Measurements from ENCODE around the gene SLC22A7.

The SLC22A7 gene

DNA sequence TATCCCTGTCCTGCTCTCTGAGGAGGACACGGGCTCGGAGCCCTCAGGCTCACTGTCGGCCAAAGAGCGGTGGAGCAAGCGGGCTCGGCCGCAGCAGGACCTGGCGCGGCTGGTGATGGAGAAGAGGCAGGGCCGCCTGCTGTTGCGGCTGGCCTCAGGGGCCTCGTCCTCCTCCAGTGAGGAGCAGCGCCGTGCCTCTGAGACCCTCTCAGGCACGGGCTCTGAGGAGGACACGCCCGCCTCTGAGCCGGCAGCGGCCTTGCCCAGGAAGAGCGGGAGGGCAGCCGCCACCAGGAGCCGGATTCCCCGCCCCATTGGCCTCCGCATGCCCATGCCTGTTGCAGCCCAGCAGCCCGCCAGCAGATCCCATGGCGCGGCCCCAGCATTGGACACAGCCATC, 14.2 kb upstream of the SLC22A7 start:
- no peak for DNase-seq

DNA sequence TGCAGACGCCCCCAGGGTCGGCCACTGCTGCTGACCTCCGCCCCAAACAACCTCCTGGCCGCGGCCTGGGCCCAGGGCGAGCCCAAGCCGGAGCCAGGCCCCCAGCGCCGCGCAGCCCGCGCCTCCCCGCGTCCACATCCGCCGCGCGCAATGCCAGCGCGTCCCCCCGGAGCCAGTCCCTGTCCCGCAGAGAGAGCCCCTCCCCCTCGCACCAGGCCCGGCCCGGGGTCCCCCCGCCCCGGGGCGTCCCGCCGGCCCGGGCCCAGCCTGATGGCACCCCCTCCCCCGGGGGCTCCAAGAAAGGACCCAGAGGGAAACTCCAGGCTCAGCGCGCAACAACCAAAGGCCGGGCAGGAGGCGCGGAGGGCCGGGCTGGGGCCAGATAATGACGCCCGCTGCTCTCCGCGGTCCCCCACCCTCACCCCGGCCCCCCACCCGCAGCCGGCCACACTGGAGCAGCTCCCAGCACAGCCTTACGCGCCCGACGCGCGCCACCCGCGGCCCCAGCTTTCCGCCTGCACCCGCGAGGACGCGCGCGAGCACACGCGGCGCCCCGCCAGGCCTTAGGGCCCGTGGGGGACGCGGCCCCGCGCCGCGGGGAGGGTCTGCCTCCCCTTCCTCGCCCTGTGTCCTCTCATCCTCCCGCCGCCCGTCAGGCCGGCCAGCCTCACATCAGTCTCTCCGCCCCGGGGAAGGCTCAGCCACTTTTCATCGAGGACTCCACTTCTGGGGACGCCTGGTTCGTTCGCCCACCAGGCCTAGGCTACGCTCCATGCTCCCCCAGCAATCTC, 12.9 kb upstream of the SLC22A7 start:
- DNase-seq: no peak

DNA sequence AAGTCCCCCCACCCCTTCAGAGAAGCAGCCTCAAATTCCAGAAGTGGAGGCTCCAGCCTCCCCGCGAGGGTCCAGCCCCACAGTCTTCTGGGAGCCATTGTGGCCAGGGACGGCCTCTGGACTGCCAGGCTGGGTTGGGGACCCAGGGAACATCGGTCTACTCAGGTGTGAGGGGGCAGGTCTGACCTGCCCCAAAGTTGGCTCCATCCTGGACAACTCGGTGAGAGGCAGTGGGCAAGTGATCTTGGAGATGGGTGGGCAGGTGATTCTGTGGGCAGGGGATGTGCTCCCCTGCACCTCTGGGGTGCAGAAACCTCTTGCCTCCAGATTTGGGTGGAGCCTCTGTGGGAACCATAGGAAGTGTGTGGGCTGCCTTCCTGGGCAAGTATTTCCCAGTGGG, 12.2 kb upstream of the SLC22A7 start:
- DNase-seq: no peak

DNA sequence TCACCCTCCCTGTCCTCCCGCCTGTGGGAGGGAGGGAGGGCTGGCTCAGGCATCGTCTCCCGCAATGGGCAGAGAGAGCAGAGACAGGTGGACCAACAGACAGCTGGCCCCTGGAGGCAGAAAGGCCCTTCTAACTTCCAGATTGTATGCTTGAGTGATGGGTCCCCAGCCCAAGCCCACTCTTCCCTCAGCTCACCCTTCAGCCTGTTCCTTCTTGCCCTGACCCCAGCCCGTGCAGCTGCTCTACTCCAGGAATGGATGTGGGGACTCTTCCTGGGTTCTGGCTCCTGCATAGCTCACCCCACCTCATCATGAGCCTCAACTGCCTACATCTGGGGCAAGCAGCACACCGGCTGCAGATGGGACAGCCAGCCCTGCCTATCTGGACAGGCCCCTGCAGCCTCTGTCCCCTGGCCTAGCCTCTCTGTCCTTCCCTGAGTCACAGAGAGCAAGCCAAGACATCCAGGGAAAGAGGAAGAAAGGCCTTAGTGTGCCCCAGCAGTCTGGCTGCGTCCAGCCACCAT, 11.5 kb upstream of the SLC22A7 start:
- no peak for DNase-seq

DNA sequence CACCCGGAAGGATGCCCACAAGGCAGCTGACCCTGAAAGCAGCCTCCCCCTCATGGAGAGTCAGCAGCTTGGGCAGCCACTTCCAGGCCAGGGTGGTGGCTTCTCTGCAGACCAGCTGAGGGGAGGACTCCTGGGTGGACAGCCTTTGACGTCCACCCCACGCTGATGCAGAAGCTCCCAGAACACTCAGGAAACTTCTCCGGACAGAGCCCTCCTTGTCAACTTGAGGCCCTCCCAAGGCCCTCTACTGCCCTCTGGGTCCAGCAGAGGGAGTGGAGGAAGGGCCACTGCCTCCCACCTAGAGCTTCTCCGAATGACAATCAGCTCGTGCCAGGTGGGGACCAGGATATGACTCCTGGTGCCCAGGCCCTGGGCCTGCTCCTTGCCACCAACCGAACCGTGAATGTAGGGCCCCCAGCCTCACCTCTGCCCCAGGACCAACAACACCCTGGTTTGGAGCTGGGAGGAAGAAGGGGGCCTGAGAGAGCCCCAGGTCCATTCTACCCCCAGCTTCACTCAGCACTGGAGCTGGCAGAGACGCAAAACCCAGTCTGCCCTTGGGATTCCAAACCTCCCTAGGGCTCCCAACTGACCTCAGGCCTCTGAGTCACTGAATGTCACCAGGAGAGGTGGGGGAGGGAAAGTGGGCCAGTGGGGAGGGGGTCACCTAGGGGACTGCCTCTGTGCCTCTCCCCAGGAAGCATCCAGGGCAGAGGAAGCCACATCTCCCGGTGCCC, 10.9 kb upstream of the SLC22A7 start:
- DNase-seq: no peak

DNA sequence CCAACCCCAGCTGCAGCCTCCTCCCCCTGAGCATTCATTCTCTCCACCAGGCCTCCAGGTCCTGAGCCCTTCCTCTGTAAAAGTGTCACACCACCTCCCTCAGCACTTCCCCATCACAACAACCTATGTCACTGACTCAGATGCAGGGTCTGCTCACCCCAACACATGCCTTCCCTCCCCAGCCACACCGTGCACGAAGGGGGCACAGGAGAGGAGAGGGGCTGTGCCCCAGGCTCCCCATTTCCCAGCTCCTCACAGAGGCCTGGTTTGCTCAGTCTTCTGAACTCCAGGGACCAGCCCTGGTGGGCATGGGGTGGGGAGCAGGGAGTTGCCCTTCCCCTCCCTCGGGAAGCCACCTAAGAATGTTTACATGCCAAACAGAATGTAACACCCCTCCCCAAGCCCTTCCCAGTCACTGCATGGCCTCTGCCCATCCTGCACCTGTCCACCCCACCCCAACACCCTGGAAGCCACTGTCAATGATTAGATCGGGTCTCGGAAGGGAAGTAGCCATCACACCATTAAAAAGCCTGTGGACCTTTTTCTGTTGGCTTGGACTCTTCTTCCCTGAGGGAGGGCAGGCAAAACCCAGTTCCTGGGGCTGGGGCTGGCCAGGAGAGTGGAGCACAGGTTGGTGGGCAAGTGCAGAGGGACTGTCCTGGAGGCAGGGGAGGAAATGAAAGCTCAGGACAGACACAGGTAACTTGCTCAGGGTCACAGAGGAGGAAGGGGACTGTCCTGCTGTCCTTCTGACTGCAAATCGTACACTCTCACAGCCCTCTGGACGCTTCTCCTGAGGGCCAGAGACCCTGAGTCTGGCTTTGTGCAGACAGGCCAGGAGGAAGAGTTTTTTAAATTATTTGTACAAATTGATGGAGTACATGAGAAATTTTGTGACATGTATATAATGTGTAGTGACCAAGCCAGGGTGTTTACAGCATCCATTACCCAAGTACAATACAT, 10.1 kb upstream of the SLC22A7 start:
- no peak for DNase-seq

DNA sequence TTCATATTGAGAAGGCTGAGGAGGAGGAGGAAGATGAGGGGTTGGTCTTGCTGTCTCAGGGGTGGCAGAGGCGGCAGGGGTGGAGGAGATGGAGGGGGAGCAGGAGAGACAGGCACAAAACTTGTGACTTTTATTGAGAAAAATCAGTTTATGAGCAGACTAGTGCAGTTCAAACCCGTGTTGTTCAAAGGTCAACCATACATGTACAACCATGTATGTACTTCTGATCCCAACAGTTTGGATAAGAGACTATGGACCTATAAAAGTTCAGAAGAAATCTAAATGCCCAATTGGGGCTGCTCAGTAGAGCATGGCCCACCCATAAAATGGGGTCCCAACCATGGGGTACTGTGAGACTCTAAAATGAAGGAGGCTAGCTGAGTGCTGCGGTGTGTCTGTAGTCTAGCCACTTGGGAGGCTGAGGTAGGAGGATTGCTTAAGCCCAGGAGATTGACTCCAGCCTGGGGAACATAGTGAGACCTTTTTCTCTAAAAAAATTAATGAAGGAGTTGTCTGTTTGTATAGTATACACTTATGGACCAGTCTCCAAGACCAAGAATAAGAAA, 7.6 kb upstream of the SLC22A7 start:
- no peak for DNase-seq

DNA sequence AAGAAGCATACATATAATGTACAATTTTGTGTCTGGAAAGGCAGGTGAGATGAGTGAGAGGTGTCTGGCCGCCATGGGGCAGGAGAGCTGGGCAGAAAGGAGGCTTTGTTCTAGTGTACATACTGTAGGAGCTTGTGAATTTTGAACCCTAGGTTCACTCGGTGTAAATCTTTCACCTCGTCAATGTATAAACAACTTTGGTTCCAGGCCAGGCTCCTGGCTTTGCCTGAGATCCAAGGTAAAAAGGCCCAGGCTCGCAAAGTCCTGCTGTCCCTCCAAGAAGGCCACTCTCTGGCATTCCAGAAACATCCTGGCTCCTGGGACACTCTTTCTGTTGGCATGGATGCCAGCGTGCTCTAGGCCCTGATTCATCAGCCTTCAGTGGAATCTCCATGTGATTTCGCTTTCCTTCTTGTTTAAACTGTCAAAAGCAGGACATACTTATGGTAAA, 7.1 kb upstream of the SLC22A7 start:
- no peak for DNase-seq

DNA sequence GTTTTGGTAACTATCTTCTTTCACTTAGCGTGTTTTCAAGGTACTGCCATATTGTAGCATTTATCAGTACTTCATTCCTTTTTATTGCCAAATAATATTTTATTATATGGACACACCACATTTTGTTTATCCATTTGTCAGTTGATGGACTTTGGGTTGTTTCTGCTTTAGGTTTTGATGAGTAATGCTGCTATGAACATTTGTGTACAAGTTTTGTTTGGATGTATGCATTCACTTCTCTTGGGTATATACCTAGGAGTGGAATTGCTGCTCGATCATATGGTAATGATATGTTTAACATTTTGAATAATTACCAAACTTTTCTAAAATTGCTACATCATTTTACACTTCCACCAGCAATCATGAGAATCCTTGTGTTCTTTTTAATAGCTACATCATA, 6.4 kb upstream of the SLC22A7 start:
- DNase-seq: no peak

DNA sequence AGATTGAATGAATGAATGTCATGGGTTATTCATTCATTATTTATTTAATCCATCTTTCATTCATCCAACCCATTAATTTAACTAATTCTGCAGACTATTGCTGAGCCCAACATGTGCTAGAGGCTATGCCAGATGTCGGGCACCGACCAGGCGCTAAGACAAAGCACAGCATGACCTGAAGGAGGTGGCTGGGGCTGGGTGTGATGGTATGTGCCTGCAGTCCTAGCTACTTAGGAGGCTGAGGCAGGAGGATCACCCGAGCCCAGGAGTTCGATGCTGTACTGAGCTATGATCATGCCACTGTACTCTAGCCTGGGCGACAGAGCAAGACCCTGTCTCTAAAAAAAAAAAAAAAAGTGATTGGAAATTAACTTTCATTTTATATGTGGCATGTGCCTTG, 5.7 kb upstream of the SLC22A7 start:
- no peak for DNase-seq

DNA sequence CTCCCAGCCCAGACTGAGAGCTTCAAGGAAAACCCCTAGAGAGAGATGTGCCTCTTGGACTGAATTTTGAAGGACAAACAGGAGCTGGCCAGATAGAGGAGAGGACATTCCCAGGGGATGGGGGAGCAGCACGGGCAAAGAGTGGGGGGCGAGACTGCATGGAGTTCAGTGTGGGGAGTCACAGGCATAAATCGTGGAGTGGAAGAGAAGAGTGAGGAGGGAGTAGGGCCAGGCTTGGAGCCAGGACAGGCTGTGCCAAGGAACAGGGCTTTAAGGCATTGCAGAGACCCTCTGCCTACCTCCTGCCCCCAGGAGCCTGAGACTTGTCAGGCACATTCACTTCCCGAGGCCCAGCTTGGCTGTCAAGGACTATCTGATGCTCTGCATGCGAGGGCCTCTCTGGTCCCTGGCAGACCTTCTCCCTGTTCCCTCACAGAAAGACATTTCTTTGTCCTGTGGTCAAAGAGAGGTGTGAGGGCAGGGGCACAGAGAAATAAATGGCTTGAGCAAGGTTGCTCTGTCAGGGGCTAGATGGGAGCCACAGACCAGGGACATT, 5.2 kb upstream of the SLC22A7 start:
- no peak for DNase-seq

DNA sequence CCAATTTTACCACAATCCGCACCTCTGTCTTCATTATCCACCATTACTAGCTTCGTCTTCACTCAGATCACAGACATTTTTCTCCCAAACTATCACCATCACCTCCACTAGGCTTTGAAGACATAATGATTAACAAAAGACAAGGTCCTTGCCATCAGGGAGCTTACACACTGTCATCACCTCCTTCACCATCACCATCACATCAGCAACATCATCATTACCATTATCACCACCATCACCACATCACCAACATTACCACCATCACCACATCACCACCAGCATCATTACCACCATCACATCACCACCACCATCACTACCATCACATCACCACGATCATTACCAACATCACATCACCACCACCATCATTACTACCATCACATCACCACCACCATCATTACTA, 4.4 kb upstream of the SLC22A7 start:
- no peak for DNase-seq

DNA sequence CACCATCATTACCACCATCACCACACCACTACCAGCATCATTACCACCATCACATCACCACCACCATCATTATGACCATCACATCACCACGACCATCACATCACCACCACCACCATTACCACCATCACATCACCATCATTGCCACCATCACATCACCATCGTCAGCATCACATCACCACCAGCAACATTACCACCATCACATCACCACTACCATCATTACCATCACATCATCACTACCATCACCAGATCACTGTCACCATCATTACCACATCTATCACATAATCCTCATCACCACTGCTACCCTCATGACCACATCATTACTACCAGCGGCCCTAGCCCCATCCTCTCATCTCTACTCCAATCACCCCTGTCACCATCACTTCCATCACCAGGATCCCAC, 3.5 kb upstream of the SLC22A7 start:
- no peak for DNase-seq

DNA sequence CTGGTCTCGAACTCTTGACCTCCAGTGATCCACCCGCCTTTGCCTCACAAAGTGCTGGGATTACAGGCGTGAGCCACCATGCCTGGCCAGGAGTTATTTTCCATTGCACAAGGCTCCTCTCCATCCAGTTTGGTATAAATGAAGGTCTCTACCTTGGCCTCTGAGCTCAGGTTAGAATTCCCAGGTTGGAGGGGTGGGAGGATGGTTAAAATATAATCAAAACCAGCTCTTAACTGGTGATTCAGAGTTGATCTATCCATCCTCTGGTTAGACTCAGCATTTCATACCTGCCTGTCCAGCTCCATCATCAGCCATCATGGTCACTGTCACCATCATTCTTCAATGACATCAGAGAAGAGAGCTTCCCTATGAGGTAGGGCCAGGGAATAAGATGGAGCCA, 2.6 kb upstream of the SLC22A7 start:
- DNase-seq: no peak

DNA sequence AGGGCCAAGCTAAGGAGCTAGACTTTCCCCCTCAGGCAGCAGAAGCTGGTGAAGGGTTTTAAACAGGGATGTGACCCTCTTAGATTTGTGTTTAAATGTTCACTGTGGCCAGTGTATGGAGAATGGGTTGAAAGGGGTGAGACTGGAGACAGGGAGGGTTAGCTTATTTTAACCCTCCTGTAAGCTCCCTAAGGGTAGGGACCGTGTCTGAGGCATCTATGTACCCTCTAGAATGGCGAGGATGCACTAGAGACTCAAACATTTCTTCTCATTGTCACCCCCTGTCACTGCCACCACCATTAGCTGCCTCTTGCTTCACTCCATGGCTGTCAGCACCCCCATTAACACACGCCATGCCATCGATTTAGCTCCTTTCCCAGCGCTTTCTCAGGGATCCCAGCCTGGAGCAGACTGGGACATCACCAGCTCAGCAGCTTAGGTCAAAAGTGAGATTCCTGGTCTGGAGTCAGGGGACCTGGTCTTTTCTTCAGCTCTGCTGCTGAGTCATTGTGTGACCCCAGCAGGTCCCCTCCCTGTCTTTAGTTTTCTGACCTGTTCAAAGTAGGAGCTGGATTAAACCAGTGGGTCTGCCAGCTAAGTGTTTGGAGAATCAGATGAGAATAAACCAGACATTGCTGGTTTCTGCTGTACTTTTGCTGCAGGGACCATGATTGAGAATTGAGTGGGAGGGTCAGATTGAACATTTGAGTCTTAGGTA, 1.1 kb upstream of the SLC22A7 start:
- DNase-seq: no peak

DNA sequence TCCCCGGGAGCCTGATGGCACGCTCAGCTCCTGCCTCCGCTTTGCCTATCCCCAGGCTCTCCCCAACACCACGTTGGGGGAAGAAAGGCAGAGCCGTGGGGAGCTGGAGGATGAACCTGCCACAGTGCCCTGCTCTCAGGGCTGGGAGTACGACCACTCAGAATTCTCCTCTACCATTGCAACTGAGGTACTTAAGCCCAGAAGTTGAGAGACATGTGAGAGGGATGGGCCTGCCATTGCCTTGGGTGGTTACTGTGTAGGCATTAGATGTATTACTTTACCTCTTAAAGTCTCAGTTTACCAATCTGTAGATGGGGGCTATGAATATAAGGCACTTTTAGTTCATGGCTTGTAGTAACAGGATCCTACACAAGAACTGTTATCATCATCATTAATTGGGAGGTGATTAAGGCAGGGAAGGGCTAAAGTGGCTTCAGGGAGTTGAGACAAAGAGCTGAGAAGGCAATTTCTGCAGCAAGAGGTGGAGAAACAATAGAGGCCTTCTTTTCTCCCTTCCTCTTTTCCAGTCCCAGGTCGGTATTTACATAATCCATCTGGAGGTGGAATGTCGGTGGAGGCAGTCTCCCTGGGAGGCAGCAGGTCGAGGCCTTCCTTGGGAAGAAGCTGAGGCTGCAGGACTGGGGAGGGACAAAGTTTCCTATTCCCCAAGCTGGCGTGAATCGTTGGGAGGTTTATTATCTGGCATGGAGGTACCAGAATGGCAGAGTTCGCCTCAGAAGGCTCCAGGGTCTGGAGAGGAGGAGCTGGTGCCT, 691 bp downstream of the SLC22A7 start:
- DNase-seq: no peak

DNA sequence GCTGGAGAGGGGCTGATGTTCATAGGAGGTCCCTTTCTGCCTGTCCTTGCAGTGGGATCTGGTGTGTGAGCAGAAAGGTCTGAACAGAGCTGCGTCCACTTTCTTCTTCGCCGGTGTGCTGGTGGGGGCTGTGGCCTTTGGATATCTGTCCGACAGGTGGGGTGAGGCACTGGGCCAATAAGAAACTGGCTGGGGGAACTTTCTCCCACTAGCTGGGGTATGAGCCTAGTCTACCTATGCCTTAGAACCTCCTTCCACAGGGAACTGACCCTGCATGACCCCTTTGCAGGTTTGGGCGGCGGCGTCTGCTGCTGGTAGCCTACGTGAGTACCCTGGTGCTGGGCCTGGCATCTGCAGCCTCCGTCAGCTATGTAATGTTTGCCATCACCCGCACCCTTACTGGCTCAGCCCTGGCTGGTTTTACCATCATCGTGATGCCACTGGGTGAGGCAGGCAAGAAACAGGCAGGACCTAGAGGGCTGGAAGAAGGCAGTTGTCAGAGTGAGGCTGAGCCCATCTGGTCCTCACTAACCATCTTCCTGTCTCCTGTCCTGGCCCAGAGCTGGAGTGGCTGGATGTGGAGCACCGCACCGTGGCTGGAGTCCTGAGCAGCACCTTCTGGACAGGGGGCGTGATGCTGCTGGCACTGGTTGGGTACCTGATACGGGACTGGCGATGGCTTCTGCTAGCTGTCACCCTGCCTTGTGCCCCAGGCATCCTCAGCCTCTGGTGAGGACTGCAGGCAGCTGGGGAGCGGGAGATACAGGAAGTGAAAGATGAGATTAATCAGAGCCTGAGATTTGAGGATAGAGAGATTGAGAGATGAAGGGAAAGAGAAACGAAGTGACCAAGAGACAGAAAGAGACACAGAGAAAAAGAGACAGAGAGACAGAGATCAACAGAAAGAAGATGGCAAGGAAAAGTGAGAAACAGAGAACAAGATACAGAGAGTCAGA, 1.6 kb downstream of the SLC22A7 start:
- DNase-seq: no peak

DNA sequence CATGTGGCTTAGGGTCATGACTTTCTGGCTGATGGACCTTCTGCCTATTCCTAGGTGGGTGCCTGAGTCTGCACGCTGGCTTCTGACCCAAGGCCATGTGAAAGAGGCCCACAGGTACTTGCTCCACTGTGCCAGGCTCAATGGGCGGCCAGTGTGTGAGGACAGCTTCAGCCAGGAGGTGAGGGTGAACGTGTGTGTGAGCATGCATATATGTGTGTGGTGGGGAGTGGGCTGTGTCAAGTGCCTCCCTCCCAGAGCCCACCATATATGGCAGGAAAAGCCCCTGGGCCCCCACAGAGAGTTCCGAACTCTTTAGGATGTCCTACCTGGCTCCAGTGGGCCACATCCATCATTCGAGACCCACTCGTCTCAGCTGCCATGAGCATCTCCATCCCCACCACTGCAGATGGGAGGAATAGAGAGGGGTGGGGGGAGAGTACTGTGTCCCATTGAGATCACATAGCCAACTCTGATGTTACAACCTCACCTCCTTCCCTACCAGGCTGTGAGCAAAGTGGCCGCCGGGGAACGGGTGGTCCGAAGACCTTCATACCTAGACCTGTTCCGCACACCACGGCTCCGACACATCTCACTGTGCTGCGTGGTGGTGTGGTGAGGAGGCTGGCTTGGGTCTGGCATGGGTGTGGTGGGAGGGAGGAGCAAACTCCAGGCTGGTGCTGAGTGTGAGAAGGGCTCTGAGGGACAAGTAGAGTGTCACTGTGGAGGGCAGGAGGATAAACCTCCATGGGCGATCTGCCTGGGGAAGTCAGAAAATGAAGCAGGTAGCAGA, 3.2 kb downstream of the SLC22A7 start:
- DNase-seq: no peak

DNA sequence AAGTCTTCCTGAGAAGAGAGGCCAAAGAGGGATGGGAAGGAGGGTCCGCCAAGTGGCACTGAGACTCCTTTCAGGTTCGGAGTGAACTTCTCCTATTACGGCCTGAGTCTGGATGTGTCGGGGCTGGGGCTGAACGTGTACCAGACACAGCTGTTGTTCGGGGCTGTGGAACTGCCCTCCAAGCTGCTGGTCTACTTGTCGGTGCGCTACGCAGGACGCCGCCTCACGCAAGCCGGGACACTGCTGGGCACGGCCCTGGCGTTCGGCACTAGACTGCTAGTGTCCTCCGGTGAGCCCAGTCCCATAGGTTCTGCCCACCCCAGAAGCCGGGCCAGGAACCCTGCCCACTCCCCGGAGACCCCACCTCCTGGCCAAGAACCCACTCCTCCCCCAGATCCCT, 4.1 kb downstream of the SLC22A7 start:
- DNase-seq: no peak

All from T1000 (cell line).